Suprapubic skin (tissue), 3 donors: ENCODE data around the gene IDH3A.

Source experiments
- CTCF ChIP-seq, 2 donors: fragments of 200-600 bp in 1 of 2; fragments of 450-650 bp in 1 of 2; sonication (generic) in 1 of 2; IDR thresholded peaks; one replicate each; pipeline ENCODE4 v1.5.1; 2016 to 2019; ENCODE audit warnings: antibody characterized with exemption in 2 of 2, mild to moderate bottlenecking in 1 of 2, moderate library complexity in 1 of 2
- POLR2A ChIP-seq, 2 donors: fragments of 450-650 bp; IDR thresholded peaks; one replicate each; pipeline ENCODE4 v1.6.1; 2017; ENCODE audit warnings: antibody characterized with exemption in 2 of 2, mild to moderate bottlenecking in 2 of 2, moderate library complexity in 2 of 2

GRCh38 chr15:78212008-78212407 lies 62.8 kb downstream of the IDH3A start:
- no peak for TF ChIP-seq CTCF (IDR thresholded peaks at IDR 0.05)
- TF ChIP-seq POLR2A (IDR thresholded peaks at IDR 0.05) = no peak
